Effector CD4-positive, alpha-beta T cell (primary cell): ENCODE measurements around the gene EDIL3. TPM values are rescaled to one million over a fixed set of nuclear protein-coding genes. Genes with fewer than 3 reads are reported as not detected.

Source experiments
- DNase-seq: peaks from one replicate; pipeline ENCODE4 v3.0.0-alpha.2; 2020
- total RNA-seq: gene quantifications from one replicate; lab custom pipeline; 2026; lab: John Stamatoyannopoulos, UW

EDIL3 gene, protein sequence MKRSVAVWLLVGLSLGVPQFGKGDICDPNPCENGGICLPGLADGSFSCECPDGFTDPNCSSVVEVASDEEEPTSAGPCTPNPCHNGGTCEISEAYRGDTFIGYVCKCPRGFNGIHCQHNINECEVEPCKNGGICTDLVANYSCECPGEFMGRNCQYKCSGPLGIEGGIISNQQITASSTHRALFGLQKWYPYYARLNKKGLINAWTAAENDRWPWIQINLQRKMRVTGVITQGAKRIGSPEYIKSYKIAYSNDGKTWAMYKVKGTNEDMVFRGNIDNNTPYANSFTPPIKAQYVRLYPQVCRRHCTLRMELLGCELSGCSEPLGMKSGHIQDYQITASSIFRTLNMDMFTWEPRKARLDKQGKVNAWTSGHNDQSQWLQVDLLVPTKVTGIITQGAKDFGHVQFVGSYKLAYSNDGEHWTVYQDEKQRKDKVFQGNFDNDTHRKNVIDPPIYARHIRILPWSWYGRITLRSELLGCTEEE
- total RNA-seq = not detected

DNA sequence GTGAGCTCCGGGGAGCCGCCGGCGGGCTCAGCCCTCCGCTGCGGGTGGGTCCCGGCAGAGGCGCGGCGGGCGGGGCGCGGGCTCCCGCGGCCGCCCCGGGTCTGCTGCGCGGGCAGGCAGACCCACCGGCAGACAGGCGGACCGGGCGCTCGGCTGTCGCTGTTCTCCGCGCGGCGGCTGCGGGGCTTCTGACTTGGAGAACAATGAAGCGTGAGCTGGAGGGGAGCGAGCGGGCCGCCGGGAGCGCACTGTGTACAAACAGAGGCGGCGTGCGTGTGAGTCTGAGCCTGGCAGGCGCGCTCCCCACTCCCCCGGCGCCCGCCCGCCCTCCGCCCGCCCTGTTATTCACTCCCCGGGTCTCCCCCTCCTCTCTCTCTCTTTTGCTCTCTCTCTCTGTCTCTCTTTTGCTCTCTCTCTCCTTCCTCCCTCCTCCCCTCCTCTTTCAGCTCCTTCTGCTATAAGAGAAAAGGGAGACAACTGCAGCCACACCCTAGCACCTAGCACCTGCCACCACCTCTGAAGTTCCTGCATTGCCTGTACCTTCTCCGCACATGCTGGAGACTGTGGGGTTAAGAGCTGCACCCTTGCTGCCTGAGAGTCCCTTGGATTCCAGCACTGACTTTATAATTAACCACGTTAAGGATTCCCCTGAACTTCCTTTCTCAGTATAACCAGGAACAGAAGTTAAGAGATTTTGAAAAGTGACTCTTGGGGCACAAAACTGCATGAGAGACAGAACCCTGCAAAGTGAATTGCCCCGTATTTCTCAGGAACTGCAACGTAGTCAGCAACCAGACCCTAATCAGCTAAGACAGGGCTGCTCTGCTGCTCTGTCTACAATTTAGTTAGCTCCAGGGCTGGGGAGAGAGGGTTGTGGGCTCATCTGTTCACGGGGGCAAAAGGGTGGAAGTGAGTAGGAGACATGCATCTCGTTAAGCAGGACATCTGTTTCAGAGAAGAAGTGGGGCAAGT lies at the start of gene EDIL3:
TSS of gene EDIL3 (minus strand) at position 277 of the 972 bp plus-strand sequence. CDS start 506 bp downstream, outside the sequence.
- DNase-seq = no peak

DNA sequence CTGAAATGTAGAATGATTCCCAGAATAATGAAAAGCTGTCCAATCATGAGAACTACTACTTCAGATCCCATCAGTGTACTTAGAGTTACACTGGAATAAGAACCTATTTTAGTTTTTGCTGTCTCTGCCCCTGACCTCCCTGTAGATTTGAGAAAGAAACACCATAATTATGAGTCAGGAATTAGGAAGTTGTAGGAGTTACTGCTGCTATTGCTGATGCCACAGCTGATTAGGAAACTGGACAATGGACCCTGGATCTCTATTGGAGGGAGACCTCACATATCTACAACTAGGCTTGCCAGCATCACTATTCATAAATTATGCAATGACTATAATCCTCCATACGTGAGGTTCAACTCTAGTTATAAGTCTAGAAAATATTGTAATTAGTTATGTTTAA lies 48.8 kb upstream of the EDIL3 start:
- DNase-seq = no peak

DNA sequence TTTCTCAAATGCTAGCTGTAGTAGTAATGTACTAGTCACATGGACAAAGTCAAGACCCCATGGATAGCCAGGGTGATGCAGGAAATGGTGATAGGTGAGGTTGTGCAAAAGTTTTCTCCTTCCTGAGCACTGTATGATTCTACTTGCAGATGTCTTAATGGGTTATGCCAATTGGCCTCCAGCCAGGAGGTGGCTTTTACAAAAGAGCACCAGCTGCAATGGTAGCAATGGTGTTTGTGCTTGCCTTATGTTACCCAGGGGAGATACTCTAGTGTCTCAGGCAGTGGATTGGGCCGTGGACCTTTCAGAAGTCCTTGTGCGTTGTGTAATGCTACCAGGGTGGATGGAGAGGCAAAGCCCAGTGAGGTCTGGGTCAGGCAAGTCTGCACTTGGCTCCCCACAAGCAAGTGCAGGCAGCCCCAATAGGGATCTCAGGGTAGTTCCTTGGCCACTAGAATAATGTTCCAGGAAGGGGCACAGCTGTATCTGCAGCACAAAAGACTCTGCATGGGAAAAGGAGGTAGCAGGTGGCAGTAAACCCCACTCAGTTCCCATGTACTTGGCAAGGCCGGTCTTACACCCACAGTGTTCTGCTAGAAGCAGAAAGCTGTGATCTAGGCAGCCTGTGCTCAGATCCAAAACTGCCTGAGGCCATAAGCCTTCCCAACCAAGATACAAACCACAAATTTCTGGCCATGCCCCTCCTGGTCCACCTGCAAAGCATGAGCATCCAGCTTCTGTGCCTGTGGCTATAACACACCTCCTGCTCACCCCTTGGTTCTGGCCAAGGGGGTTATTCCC lies 46.4 kb upstream of the EDIL3 start:
- no peak for DNase-seq

DNA sequence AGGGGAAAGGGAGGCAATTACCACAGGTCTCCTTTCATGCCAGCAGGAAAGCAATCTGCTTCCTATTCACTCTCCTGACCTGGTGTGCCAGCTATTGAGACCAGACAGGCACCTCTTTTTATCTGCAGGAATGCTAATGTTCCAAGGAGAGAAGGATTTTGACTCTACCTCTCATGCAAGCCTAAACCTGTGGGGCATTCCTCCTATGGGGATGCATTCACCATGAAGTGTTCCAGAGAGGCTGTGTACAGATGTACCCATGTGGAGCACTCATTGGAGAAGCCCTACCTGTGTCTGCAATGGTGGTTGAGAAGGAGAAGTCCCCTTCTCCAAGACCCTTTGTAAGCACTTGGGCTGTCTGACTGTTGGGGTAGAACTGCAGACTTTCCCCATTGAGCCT lies 45.4 kb upstream of the EDIL3 start:
- DNase-seq = no peak

DNA sequence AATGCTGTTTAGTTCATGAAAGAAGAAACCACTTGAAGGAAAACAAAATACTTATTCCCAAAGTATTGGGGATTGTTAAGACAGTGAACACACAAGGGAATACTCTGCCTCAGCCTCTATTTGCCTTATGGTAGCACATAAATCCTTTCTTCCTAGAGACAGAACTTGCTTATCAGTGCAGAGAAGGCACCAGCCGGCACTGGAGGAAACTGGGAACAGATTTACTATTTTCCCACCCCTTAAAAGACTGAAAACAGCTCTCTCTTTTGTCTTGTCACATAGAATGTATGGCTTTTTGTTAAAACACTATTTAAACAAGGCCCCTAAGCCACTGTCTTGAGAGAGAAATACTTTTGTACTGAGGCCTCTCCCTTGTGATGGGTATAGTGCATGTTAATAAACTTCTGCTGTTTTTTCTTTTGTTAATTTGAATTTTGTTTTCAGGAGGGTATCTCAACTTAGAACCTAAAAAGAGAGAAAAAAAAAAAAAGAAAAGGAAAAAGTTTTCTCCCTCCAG lies 40.7 kb upstream of the EDIL3 start:
- DNase-seq = no peak

DNA sequence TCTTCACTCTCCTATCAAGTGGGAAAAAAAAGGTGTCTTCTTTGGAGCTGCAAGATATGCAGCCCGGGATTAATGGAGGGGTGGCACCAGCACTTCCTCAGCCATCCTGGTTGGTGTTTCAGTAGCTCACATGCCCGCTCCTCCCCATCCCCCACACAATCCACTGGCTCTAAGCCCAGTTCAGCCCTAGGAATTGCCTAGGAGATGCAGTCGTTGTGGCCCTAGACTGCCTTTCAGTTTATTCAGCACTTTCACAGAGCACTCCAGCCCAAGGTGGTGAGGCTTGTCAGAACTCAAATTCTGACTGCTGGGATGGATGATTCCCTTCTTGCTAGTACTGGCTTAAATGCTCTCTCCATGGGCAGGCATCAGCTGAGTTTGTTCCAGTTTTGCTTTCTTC lies 35.1 kb upstream of the EDIL3 start:
- DNase-seq = no peak

DNA sequence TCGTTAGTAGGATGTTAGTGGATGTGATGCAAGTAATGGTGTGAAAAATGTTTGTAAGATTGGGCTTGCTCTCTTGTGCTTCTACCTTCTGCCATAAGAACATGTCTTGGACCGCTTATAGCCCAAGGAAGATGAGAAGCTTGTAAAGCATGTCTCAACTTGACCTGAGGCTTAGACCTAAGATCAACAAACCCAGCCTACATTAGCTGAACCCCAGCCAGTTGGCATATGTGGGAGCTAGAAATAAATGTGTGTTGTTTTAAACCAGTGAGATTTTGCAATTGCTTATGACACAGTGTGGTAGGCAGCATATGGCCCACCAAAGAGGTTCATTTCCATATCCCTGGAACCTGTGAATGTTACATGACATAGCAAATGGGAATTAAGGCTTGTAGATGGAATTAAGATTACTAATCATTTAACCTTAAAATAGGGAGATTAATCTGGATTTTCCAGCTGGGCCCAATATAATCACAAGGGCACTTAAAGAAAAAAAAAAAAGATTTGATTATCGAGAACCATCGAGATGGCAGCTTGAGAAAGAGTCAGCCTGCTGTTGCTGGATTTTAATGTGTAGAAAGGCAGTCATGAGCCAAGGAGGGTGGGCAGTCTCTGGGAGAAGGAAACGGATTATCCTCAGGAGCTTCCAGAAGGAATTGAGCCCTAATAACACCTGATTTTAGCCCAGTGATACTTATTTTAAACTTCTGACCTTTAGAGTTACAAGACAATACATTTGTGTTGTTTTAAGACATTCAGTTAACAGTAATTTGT lies 27.3 kb upstream of the EDIL3 start:
- no peak for DNase-seq

DNA sequence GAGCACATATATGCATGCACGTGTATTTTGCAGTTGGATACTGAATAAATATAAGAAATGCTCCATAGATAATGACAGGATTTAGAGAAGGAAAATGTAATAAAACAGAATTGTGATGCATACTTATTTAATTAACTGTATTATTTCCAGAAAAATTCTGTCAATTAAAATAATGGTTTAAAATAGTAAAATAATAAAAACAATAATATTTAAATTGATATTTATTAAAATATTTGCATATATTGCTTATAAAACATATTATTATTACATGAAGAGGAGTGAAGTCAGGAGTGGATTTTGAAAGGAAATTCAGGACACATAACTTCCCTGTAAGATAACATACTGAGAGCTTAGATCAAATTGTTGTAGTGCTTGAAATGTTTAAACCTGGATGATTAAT lies 21.4 kb upstream of the EDIL3 start:
- DNase-seq = no peak

DNA sequence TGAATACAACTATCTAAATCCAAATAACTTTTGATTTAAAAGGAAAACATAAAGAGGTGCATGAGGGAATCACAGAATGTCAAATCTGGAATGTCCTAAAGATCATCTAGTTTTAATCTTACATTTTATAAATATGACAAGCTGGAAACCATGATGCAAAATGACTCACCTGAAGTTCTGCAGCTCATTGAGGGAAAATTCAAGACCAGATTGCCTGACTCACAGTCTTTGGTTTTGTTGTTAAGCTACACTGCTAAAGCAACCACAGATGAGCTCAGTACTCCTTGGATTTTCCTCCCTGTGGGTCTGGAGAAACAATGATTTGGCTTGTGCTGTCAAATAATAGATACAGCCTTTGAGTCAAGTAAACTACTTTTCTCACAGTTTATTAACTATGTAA lies 19.1 kb upstream of the EDIL3 start:
- no peak for DNase-seq

DNA sequence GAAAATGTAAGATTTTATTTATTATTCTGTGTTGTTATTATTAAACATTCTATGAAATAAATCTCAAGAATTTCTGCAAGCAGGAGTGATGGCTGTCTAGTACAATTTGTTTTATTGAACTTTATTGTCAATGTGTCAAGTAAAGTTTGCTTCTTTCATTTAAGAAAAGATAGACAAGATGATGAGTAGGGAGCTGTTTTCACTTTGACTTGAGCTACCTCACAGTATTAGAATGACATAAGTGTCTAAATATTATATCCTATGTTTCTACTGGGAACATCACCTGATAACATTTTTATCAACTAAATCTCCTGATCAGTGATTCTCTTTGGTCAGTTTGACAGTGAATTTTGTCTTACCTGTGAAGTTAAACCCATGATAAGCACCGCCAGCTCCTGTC lies 12.7 kb upstream of the EDIL3 start:
- no peak for DNase-seq

DNA sequence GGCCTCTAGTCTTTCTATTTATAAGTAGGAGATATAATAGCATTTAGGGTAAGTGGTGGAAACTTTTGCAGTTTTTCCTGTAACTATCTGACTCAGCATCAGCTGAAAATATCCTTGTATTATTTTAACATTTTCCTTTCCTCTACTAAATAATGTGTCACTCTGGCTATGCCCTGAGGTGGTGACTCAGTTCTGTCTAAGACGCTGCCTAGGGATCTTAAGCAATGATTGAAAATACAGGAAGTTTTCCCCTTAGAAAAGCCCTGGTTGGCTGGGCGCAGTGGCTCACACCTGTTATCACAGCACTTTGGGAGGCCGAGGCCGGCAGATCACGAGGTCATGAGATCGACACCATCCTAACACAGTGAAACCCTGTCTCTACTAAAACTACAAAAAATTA lies 9.3 kb upstream of the EDIL3 start:
- DNase-seq = no peak

DNA sequence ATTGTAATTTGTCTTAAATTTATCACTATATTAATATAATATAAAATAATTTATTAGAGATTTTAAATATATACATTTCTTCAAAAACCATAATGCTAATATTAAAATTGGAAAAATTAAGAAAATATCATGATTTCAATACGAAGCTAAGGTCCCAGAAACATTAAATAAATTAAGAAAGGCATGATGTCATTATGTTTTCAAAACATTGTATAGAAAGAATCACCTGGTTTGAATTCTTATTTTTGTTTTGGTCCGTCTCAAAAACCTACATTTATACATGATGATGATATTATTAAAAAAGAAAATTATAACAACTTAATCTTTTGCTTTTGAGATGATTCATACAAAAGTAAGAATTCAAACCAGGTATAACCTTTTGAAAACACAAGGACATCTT lies 8.2 kb upstream of the EDIL3 start:
- DNase-seq = no peak

DNA sequence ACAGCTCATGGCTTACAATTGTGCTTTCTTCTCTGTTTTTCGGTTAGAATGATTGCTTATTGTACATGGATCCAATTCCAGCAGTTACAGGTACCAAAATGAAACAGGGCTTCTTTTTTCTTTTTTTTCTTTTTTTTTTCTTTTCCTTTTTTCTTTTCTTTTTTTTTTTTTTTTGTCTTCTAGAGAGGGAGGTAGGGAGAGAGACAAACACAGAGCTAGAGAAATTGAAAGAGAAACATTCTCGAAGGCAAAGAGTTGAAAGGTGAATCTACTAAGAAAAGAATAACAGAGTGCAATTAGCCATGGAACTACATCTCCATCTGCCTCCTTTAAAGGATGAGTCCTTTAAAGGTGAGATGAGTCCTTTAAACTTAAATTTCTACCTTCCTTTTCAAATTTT lies 1.0 kb upstream of the EDIL3 start:
- no peak for DNase-seq

DNA sequence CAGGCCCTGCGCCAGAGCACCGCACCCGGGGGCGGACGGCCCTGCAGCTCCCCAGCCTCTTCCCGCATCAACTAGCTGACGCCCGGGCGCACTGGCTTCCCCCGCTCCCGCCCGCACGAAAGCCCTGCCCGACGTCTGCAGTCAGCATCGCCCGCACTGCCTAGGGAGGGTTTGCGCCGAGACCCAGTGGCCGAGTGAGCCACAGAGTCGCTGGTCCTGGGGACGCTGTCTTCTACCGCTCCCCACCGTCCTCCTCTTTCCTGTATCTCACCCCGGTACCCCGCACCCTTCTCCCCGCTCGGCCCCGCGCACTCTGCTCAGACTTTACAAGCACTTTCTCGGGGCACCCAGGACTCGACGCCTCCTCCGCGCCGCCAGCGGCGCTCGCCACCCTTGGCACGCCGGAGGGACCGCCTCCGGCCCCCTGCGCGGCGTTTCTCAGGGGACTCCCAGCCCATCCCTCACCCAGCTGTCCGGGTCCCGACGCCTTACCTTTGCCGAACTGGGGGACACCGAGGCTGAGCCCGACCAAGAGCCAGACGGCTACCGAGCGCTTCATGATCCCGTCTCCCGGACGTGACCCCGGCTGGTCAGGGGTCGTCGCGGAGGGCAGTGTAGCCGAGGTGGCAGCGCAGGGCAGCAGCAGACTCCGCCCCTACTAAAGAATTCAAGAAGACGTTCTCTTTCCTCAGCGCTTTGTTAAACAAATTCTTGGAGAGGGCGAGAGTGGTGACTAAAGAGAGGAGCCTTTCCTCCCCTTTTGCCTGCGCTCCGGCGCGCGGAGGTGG lies 670 bp downstream of the EDIL3 start:
- DNase-seq = no peak

DNA sequence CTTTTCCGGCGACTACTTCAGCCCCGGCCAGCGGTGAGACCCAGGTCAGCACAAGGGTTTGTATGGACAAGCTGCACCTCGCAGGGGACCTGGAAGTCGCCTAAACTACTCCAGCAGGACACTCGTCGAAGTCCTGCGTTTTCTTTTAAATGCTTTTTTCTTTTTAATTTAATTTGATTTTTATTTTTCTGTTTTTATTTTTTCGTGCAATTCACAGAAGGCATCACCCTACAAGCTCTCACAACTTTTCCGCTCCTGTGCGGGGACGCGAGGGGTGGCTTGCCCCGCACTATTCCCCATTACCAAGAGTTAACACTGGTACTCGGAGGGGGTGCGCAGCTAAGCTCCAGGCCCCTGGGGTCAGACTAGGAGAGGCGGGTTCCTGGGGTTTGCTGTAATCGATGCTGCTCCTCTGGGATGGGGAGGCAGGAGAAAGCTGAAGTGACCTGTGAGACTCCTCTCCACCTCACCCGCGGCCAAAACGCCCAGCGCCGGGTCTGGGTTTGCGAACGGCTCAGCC lies 1.3 kb downstream of the EDIL3 start:
- no peak for DNase-seq

DNA sequence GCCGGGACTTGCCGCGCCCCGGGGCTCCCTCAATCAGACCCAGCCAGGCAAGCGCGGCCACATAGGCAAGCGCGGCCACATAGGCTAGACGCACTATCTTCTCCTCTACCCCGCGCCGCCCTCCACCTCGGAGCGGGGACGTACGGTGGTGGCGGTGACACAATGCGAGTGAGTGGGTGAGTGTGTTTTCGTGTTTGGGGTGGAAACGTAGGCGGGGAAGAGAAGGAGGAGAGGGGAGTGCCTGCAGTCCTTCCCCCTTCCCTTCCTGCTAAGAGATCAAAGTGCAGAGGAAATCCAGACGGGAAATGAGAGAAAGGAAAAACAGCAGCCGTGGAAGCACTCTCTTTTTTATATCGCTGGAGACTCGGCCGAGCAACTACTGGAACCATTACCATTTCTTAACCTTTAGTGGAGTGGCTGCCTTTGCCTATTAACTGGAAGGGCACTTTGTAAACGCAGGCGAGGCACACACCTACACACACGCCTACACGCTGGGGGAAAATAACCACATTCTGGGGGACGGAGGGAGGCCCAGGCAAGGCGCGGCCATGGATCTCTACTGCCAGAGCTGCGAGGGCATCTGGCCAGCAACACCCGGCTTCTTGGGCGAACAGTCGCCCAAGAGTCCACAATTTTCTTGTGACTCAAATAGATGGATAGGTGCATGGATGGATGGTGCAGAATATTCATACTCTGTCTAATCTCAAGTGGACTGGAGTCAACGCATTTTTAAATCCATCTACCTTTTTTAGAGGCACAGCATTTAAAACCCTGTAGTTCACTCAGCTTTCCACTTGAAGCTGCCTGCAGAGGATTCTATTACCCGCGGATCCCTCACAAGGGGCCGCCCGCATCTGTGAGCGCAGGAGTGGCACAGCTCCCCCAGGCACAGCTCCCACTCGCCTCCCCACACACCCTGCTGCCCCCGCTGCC lies 2.1 kb downstream of the EDIL3 start:
- DNase-seq = no peak

DNA sequence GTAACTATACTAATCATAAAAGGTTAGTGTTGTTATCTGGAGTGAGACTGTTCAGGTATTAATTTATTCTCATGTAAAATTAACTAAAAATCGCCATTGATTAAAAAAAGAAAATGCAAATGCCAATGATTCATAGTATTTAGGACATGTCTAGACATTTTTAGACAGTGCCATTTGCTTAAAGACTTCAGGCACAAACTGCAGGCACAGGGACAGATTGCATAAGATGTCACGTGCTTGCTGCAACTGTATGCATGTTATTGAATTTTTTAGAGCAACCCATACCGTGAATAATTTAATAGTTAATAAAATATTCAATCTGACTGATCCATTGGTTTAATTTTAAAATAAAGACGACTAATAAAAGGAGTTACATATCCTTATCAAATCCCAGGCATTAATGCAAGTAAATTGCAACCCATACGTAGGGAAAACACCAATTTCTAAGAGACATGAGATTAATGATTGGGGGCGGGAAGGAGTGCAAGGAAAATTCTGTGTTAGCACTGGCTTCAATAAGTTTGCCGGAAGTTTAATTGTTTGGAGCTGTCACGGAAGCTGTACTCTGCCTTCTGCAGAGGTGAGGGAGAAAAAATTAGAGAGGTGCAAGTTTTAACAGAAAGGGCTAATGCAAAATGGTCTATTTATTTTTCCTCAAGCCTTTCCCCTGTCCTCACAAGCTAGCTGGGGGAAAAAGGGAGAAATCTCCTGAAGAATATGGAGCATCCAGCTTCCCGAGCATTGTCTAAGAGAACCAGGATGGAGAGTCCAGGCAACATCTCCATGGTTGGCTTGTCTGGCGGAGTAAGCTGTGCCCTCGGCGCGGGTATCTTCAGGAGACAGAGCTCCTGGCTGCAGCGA lies 2.9 kb downstream of the EDIL3 start:
- DNase-seq = no peak

DNA sequence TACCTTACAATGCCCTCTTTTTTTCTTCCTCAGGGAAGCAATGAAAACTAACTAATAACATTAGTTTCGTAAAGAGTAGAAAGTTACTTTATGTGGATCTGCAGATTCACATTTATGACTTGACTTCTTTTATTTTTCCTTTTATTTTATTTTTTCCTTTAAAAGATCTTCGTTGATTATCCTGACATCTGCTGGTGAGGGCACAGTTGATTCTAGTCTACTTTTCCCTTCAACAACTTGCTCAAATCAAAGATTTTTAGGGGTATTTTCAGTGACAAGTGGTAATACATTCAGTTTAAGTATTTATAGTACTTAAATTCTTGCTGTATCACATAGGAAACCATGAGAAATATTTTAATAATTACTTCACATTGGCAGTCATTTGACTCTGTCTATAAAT lies 4.9 kb downstream of the EDIL3 start:
- DNase-seq = no peak
